HG03103 (cell line): ENCODE data around the gene CD151.

Experiments
- ATAC-seq: cut with Tn5 transposase; IDR thresholded peaks from one replicate; pipeline ENCODE4 v1.9.1; 2021; ENCODE audit warnings: low read depth; ENCODE audit not compliant: unreplicated experiment

CD151 gene

GRCh38 chr11:796565-797295, 36.0 kb upstream of the CD151 start:
- ATAC-seq, result no peak

- ATAC-seq, result peak; percentile 48
These were observed 35.3 kb upstream of the CD151 start for GRCh38 chr11:797296-798092.

- peak; percentile 54 for ATAC-seq
These were observed 34.5 kb upstream of the CD151 start, which contains the start of gene SLC25A22 for GRCh38 chr11:798093-798713. Gene SLC25A22, minus strand, starts transcription at chr11:798281. Its CDS starts 3,275 bp downstream, at chr11:795006.

GRCh38 chr11:799641-800316, 33.0 kb upstream of the CD151 start:
- no peak for ATAC-seq

- no peak for ATAC-seq
These were observed 32.3 kb upstream of the CD151 start for GRCh38 chr11:800473-800872.

GRCh38 chr11:801097-801780, 31.5 kb upstream of the CD151 start:
- ATAC-seq, result no peak

GRCh38 chr11:802018-802617, 30.6 kb upstream of the CD151 start:
- ATAC-seq, result no peak

- ATAC-seq, result no peak
These were observed 29.9 kb upstream of the CD151 start for GRCh38 chr11:802693-803466.

GRCh38 chr11:803467-803742, 29.3 kb upstream of the CD151 start:
- no peak for ATAC-seq

GRCh38 chr11:803770-804598, 28.8 kb upstream of the CD151 start:
- ATAC-seq, result no peak

- ATAC-seq, result no peak
These were observed 28.2 kb upstream of the CD151 start for GRCh38 chr11:804599-804964.

GRCh38 chr11:808427-809286, 24.1 kb upstream of the CD151 start:
- no peak for ATAC-seq

- peak; percentile 60 for ATAC-seq
These were observed 23.3 kb upstream of the CD151 start, which contains the start of gene RPLP2 for GRCh38 chr11:809287-810039. Gene RPLP2, plus strand, starts transcription at chr11:809967. Its CDS starts 268 bp downstream, at chr11:810235.

- ATAC-seq, result no peak
These were observed 22.6 kb upstream of the CD151 start for GRCh38 chr11:810040-810567.

- ATAC-seq, result no peak
These were observed 21.1 kb upstream of the CD151 start for GRCh38 chr11:811446-812245.

- ATAC-seq, result no peak
These were observed 20.4 kb upstream of the CD151 start for GRCh38 chr11:812390-812789.
